NCI-H2029 (cell line): ENCODE data around the gene LCE6A.
A peak's percentile ranks its signal among the peaks of the same experiment; 100 is the strongest.

Source experiments
- DNase-seq: peaks from one replicate; lab custom pipeline; 2025; lab: John Stamatoyannopoulos, UW

The LCE6A gene, protein sequence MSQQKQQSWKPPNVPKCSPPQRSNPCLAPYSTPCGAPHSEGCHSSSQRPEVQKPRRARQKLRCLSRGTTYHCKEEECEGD

GRCh38 chr1:152842556-152842955 is at the start of gene LCE6A:
TSS of gene LCE6A (plus strand) at chr1:152842856. CDS start at chr1:152843521, 665 bp downstream.
- DNase-seq = no peak

- no peak for DNase-seq
Measured at GRCh38 chr1:152795686-152796085, 47.0 kb upstream of the LCE6A start.

DNA sequence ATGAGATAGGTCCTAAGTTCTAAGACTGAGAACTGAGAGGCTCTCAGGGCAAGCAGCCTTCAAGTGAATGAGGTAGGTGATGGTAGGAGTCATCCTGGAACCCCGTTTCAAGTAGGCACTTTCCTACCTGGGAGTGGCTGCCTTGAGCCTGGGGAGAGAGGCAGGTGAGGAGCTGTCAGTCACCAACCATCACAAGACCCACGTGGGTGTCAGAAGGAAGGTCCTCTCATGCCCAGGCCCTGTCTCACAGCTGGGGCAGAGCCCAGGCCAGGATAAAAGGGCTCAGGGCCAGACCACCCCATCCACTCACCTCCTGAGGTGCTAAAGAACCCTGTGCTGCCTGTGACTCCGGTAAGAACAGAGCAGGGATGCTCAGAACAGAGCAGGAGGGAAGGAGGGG is 46.2 kb upstream of the LCE6A start, which contains the start of gene LCE1D:
TSS of gene LCE1D (plus strand) at position 301 of the 400 bp plus-strand sequence. CDS start 1,074 bp downstream, outside the sequence.
- no peak for DNase-seq

DNA sequence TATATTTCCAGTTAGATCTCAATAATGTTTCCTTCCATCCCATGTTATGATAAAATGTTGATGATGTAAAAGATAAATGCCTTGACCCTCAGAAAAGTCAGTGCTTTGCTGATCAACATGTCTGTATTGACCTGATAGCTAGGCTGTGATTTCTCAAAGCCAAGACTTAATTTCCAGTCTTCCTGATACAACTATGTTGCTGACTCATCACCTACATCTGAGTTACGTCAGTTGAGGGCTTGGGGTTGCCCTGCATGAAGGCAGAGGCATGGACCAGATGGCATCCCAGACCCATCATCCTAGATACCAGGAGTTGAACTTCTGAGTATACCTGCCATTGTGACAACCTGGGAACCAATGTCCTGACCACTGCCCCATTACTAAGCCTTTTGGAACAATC is 41.3 kb upstream of the LCE6A start:
- DNase-seq = no peak

- no peak for DNase-seq
Measured at GRCh38 chr1:152806576-152806975, 36.1 kb upstream of the LCE6A start, which contains the start of gene LCE1C. TSS of gene LCE1C (minus strand) at chr1:152806651. CDS start at chr1:152805478, 1,173 bp downstream.

DNA sequence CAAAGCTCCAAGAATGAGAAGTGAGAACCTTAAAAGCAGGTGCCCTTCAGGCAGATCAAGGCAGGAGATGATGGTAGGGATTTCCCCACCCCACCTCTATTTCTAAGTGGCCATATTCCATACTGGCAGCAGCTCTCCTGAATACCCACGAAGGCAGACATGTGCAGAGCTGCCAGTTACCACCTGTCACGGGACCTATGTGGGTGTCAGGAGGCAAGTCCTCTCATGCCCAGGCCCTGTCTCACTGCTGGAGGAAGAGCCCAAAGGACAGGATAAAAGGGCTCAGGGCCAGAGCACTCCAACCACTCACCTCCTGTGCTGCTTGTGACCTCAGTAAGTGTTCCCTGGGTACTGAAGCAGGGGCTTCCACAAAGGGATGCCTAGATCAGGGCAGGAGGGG is 31.6 kb upstream of the LCE6A start:
- DNase-seq = no peak

- DNase-seq = no peak
Measured at GRCh38 chr1:152811671-152812070, 31.0 kb upstream of the LCE6A start, which contains the start of gene LCE1B. TSS of gene LCE1B (plus strand) at chr1:152811971. CDS start at chr1:152812447, 476 bp downstream.

DNA sequence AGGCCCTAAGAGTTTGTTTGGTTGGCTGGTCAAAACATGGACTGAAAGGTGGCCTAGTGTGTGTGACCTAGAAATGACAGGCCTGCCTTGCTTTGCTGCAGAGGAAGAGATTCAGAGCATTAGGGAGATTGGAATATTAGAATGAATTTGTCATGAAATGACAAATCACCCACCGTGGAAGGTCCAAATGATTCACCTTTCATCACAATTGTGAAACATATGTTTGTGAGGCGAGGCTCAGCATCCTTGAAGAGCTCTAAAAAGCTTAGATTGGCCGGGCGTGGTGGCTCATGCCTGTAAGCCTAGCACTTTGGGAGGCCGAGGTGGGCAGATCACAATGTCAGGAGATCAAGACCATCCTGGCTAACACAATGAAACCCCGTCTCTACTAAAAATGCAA is 25.3 kb upstream of the LCE6A start:
- no peak for DNase-seq

GRCh38 chr1:152823294-152823693 is 19.4 kb upstream of the LCE6A start:
- no peak for DNase-seq

GRCh38 chr1:152824964-152825363 is 17.7 kb upstream of the LCE6A start:
- no peak for DNase-seq

DNA sequence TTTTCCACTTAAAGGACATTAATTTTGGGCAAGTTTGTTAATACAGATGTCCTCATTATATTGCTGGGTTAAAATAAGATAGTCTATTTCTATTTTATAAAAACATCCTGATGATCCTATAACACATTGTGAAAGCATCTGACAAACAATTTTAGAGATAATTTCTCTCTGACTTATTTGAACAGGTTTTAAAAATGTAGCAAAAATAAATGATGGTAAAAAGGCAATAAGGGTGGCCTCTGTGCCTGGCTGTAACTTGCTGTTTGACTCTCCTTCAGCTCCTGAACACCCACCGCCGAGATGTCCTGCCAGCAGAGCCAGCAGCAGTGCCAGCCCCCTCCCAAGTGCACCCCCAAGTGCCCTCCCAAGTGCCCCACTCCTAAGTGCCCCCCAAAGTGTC is 15.5 kb upstream of the LCE6A start, which contains the start of gene LCE1A:
TSS of gene LCE1A (plus strand) at position 301 of the 400 bp plus-strand sequence. CDS start at position 301, 0 bp downstream.
- DNase-seq = no peak

DNA sequence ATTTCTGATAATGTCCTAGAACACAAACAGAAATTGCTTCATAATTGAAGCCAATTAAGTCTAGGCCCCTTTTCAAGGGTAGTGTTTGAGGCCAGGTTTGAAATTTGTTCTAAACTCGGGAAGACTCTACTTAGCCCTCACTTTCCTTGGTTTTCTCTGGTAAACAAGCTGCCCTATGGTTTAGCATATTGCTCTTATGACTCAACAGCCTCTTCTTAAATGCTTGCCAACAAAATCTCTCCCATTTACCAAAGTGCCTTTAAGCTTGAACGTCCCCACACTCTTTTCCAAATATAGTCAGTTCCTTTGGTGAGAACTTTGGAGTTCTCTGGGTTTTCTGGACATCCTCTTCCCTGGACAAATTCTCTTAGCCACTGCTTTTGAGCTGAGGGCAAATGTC is 5.8 kb upstream of the LCE6A start:
- no peak for DNase-seq

GRCh38 chr1:152855661-152856060 is 13.0 kb downstream of the LCE6A start:
- DNase-seq = no peak

- no peak for DNase-seq
Measured at GRCh38 chr1:152858062-152858461, 15.4 kb downstream of the LCE6A start.

GRCh38 chr1:152859696-152860095 is 17.0 kb downstream of the LCE6A start, which contains the start of gene LCE7A:
TSS of gene LCE7A (plus strand) at chr1:152859996. CDS start at chr1:152860698, 702 bp downstream.
- DNase-seq = no peak

DNA sequence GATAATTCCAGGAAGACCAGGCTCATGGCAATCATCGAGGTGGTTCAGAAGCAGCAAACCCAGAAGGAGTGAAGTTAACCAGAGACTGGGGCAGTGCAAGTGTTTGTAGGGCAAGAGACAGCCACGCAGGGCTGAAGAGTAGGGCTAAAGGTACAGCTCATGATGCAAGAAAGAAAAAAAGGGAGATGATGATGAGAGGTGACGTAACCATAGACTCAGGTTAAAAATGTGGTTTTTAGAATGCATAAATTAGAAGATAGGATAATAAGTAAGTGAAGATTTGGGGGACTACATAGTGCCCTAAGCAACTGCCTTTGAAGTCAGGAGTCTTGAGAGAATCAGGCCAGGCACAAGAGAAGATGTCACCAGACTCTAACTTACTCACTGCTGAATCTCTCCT is 17.5 kb downstream of the LCE6A start:
- no peak for DNase-seq

DNA sequence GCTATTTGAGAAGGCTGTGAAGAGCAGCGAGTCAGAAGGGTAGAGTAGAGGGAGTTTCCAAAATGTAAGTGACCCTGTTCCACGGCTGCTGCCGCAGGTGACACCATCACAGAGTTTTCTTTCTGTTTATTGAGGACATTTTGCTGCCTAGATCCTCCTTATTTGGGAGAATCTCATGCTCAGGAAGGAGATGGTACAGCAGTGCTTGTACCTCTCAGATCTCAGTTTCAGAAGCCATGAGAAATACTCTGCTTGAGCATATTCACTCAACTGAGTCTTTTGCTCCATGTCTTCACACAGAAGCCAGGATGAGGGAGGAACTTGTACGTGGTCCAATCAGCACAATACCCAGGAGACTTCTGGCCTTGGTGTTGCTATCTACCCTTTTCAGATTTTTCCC is 18.7 kb downstream of the LCE6A start:
- no peak for DNase-seq

DNA sequence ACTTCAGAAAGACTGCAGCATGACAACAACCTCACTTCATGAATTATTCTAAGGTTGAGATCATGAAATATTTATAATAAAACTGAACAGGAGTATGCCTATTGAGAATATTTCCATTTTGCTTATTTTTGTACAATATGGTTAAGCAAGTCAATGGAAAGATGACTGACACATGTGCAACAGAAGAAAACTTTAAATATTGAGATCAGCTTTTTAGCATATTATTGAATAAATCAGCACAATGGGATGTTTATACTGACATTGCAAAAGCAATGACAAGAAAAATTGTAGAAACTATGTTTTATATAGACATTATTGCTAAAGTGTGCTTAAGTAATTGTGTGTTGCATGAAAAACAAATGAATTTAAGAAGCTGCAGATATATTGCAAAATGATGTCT is 21.8 kb downstream of the LCE6A start:
- no peak for DNase-seq

DNA sequence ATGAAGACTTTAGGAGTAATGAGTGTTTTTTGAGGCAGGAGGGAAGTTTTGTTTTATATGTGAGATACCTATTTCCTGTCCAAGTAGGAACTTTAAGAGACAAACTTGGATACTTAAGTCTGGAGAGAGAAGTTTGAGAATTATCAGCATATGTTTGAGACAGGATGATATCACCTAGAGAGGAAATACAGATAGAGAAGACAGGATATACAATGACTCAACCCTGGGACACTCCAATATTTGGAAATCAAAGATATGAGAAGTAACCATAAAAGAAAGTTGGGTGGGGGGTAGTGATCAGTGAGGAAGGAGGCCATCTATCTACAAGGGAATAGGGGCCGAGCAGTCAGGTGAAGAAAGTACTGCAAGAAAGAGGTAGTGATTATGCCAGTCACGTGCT is 23.7 kb downstream of the LCE6A start:
- DNase-seq = no peak

DNA sequence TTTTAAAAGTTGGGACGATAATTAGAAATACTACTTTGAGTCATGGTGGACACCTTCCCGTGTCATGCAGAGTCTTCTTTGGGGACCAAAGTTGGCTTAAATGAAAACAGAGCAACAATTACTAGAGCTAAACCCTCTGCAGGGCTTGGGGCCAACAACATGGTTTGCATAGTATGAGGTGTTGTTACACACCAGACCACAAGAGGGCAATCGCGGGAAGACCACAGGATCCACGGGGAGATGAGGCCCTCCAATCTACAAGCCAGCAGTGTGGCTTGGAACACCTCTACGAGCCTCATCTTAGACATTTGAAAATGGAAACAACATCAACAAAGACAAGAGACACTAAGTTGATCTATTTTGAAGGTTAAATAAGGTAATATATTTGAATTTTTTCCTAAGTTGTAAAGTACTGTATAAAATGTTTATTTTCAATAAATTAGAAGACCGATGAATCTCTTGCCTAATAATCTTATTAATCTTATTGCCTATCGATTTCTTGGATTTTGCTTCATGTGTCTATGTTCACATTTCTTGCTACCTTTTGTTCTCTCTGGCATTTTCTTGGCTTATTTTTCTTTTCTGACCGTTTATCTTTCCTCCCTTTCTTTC is 27.3 kb downstream of the LCE6A start:
- peak; percentile 57 for DNase-seq

DNA sequence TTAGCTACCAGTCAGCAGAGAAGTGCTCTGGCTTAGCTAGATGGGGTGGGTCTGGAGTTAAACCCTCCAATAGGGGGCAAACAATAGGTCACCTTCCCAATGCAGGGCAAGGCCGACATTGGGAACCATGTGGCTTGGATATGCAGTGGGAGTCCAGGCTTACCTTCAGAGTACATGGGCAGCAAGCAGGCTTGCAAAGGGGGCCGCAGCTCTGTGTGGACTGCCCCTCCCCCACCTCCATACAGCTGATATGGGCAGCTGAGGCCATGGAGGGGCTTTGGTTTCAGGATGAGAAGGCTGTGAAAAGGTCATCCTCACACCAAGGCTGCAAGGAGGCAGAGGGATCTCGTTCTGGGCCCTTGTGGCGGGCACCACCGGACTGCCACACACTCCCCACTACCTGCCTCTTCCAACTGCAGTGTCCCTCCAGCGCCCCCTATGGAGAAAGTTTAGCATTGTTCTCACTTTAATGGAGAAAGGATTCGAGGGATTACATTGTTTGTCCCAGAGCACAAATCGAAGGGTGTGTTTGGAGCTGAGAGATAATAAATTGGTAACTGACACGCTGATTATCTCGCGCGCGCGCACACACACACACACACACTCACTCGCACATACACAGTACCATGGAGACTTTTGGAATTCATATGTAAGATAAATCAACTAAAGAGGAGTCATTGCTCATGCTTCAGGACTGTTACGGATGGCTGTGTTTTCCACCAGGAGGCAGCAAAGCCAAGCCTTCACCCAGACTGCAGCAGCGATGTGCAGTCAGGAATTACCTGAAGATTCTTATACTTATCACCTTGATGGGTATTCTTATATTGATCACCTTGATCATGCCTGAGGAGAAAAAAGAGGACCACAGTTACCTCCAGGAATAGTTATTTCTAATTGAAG is 28.4 kb downstream of the LCE6A start:
- no peak for DNase-seq

DNA sequence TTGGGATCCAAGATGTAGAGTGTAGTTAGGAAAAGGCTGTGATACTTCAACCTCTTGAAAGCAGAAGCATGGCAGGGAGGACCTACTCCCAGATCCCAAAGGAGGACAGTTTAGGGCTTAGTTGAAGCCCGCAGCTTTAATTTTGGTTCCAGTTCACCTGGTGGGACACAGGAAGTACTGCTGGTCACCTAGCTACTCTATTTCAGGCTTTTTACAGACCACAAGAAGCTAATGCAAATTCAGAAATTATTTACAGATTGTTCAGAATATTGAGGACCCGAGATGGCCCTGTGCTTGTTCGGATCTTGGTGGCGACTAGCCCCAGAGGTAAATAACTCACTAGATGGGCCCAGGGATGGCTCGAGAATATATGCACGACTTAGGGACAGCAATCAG is 29.1 kb downstream of the LCE6A start:
- DNase-seq = no peak

GRCh38 chr1:152873495-152873894 is 30.8 kb downstream of the LCE6A start:
- DNase-seq = no peak
